OCI-LY3 (cell line): ENCODE data around the gene PRICKLE2.

Source experiments
- EZH2phosphoT487 ChIP-seq: fragments of 200-600 bp; shearing (Covaris generic); IDR thresholded peaks from 2 replicates; pipeline ENCODE4 v1.6.1; 2018; ENCODE audit warnings: antibody characterized with exemption, mixed run types, low read depth
- TF ChIP-seq, protein P1 (sequence below): fragments of 200-600, 300-600 bp; sonication (generic); IDR thresholded peaks from 2 replicates; pipeline ENCODE4 v1.5.1; 2014; ENCODE audit warnings: antibody characterized with exemption, low read length, low read depth

GRCh38 chr3:64042952-64043351 lies 182.3 kb downstream of the PRICKLE2 start:
- TF ChIP-seq, protein P1, sequence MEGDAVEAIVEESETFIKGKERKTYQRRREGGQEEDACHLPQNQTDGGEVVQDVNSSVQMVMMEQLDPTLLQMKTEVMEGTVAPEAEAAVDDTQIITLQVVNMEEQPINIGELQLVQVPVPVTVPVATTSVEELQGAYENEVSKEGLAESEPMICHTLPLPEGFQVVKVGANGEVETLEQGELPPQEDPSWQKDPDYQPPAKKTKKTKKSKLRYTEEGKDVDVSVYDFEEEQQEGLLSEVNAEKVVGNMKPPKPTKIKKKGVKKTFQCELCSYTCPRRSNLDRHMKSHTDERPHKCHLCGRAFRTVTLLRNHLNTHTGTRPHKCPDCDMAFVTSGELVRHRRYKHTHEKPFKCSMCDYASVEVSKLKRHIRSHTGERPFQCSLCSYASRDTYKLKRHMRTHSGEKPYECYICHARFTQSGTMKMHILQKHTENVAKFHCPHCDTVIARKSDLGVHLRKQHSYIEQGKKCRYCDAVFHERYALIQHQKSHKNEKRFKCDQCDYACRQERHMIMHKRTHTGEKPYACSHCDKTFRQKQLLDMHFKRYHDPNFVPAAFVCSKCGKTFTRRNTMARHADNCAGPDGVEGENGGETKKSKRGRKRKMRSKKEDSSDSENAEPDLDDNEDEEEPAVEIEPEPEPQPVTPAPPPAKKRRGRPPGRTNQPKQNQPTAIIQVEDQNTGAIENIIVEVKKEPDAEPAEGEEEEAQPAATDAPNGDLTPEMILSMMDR, result no peak
- no peak for TF ChIP-seq EZH2phosphoT487
